SK-N-SH (cell line): ENCODE measurements around the gene GCNT2. TPM values are rescaled to one million over a fixed set of nuclear protein-coding genes. Genes with fewer than 3 reads are reported as not detected.

Source experiments
- CTCF ChIA-PET: fragments of 300-600, 350-600 bp; formaldehyde crosslinking; extraction: SDS; loops from one replicate; lab custom pipeline; 2021; lab: Yijun Ruan, JAX
- POLR2A ChIA-PET: fragments of 350-600 bp; sonication (Branson Sonifier 250); formaldehyde crosslinking; extraction: SDS; loops from one replicate; lab custom pipeline; 2020; ENCODE audit warnings: antibody characterized with exemption, inconsistent platforms; lab: Yijun Ruan, JAX
- DNase-seq: peaks from one replicate; pipeline ENCODE4 v3.0.0; 2012
- H2AFZ ChIP-seq: fragments of 200-600 bp; sonication (generic); 2 replicates; pipeline ENCODE4 v1.8.1; 2016; ENCODE audit warnings: antibody characterized with exemption, mild to moderate bottlenecking, low read depth
- H3F3A ChIP-seq: fragments of 200-600 bp; sonication (generic); replicated peaks from 2 replicates; pipeline ENCODE3; 2016; ENCODE audit warnings: antibody characterized with exemption, mild to moderate bottlenecking; ENCODE audit not compliant: insufficient read depth
- H3K27ac ChIP-seq, 2 experiments: fragments of 200-500 bp in 1 of 2; fragments of 200-600 bp in 1 of 2; sonication (Bioruptor generic) in 1 of 2; sonication (generic), shearing (Covaris generic) in 1 of 2; 2 replicates each; pipeline versions ENCODE4 v1.5.1 to v1.6.1; 2014 to 2016; ENCODE audit warnings: low read depth in 2 of 2, inconsistent platforms in 1 of 2, low read length in 1 of 2, mild to moderate bottlenecking in 1 of 2, mixed read lengths in 1 of 2
- H3K27me3 ChIP-seq: fragments of 200-600 bp; sonication (generic), shearing (Covaris generic); 2 replicates; pipeline ENCODE4 v1.6.1; 2016; ENCODE audit warnings: mixed run types; ENCODE audit not compliant: insufficient read depth
- H3K36me3 ChIP-seq, 2 experiments: fragments of 200-500 bp in 1 of 2; fragments of 200-600 bp in 1 of 2; sonication (Bioruptor generic) in 1 of 2; sonication (generic) in 1 of 2; replicated peaks in 1 of 2; 2 replicates each; pipeline versions ENCODE3 to v1.5.1; 2014 to 2016; ENCODE audit warnings: low read length in 1 of 2, mild to moderate bottlenecking in 1 of 2; ENCODE audit not compliant: insufficient read depth in 2 of 2, control insufficient read depth in 1 of 2
- H3K4me1 ChIP-seq, 2 experiments: fragments of 200-500 bp in 1 of 2; fragments of 200-600 bp in 1 of 2; sonication (Bioruptor generic) in 1 of 2; sonication (generic), shearing (Covaris generic) in 1 of 2; 2 replicates each; pipeline versions ENCODE4 v1.5.1 to v1.6.1; 2014 to 2016; ENCODE audit warnings: low read depth in 1 of 2, low read length in 1 of 2, mixed run types in 1 of 2; ENCODE audit not compliant: insufficient read depth in 2 of 2, control insufficient read depth in 1 of 2
- H3K4me2 ChIP-seq: fragments of 200-600 bp; sonication (generic), shearing (Covaris generic); 2 replicates; pipeline ENCODE4 v1.6.1; 2017; ENCODE audit warnings: mixed run types
- H3K4me3 ChIP-seq, 2 experiments: fragments of 200-500 bp in 1 of 2; fragments of 200-600 bp in 1 of 2; sonication (Bioruptor generic) in 1 of 2; sonication (generic), shearing (Covaris generic) in 1 of 2; 2 replicates each; pipeline versions ENCODE4 v1.5.1 to v1.8.1; 2014 to 2016; ENCODE audit warnings: low read depth in 2 of 2, inconsistent platforms in 1 of 2, low read length in 1 of 2, mild to moderate bottlenecking in 1 of 2, mixed read lengths in 1 of 2, moderate library complexity in 1 of 2
- H3K79me2 ChIP-seq: fragments of 200-600 bp; sonication (generic); 2 replicates; pipeline ENCODE4 v1.8.1; 2017; ENCODE audit warnings: mild to moderate bottlenecking; ENCODE audit not compliant: insufficient read depth
- H3K9ac ChIP-seq: fragments of 200-600 bp; sonication (generic); 2 replicates; pipeline ENCODE4 v1.6.1; 2017; ENCODE audit warnings: mixed run types
- H3K9me2 ChIP-seq: fragments of 200-600 bp; sonication (generic); 2 replicates; pipeline ENCODE4 v1.6.1; 2017; ENCODE audit warnings: mixed run types
- H3K9me3 ChIP-seq: fragments of 200-600 bp; sonication (generic); 2 replicates; pipeline ENCODE4 v1.6.1; 2017; ENCODE audit warnings: mixed run types, mild to moderate bottlenecking, moderate library complexity
- H4K20me1 ChIP-seq: fragments of 200-600 bp; sonication (generic); 2 replicates; pipeline ENCODE4 v1.6.1; 2017; ENCODE audit warnings: mild to moderate bottlenecking, mixed run types; ENCODE audit not compliant: insufficient read depth
- CHD2 ChIP-seq: fragments of 150-350 bp; IDR thresholded peaks from 2 replicates; pipeline ENCODE4 v1.6.1; 2018; ENCODE audit warnings: low read length; ENCODE audit not compliant: partially characterized antibody
- ELF1 ChIP-seq: IDR thresholded peaks from 2 replicates; pipeline ENCODE4 v1.4.0; 2012
- EP300 ChIP-seq, 2 experiments: IDR thresholded peaks; 2 replicates each; pipeline versions ENCODE4 v1.4.0 to v1.6.1; 2012; ENCODE audit warnings: borderline replicate concordance in 1 of 2, low read depth in 1 of 2, low read length in 1 of 2
- EZH2phosphoT487 ChIP-seq: fragments of 200-600 bp; sonication (generic); IDR thresholded peaks from 2 replicates; pipeline ENCODE4 v1.6.1; 2017; ENCODE audit warnings: low read depth, mixed run types, mild to moderate bottlenecking, antibody characterized with exemption, moderate library complexity, borderline replicate concordance
- FOXJ3 ChIP-seq: sonication (generic); formaldehyde crosslinking; IDR thresholded peaks from 2 replicates; pipeline ENCODE4 v1.5.1; 2020; ENCODE audit warnings: mild to moderate bottlenecking, missing genetic modification reagents
- GABPA ChIP-seq: IDR thresholded peaks from 2 replicates; pipeline ENCODE4 v1.4.0; 2012; ENCODE audit warnings: low read depth, mild to moderate bottlenecking
- GATA2 ChIP-seq: sonication (generic); formaldehyde crosslinking; IDR thresholded peaks from 2 replicates; pipeline ENCODE4 v1.5.0; 2020; ENCODE audit warnings: mild to moderate bottlenecking, missing genetic modification reagents
- JUND ChIP-seq: IDR thresholded peaks from 2 replicates; pipeline ENCODE4 v1.4.0; 2012
- MXI1 ChIP-seq: IDR thresholded peaks from 2 replicates; pipeline ENCODE4 v1.6.1; 2012; ENCODE audit warnings: mild to moderate bottlenecking, low read depth, low read length, improper control_type of control experiment
- RCOR1 ChIP-seq: fragments of 150-350 bp; IDR thresholded peaks from 2 replicates; pipeline ENCODE4 v1.6.1; 2017; ENCODE audit warnings: antibody characterized with exemption, low read length
- SIN3A ChIP-seq: IDR thresholded peaks from 2 replicates; pipeline ENCODE4 v1.6.1; 2012; ENCODE audit warnings: low read depth, mild to moderate bottlenecking, low read length, moderate library complexity, borderline replicate concordance
- SMC3 ChIP-seq: IDR thresholded peaks from 2 replicates; pipeline ENCODE4 v1.6.1; 2012; ENCODE audit warnings: low read depth, low read length, improper control_type of control experiment
- YY1 ChIP-seq: IDR thresholded peaks from 2 replicates; pipeline ENCODE4 v1.4.0; 2012; ENCODE audit warnings: low read depth, mild to moderate bottlenecking
- WGBS: methylation state at CpG from one replicate; pipeline ENCODE4 v1.1.6; 2017; ENCODE audit warnings: low lambda C conversion rate; 5-methylcytosine and 5-hydroxymethylcytosine counted together
- polyA plus RNA-seq, 3 experiments: library from polyadenylated mRNA; depleted of rRNA; stranded (reverse); fragments of >200 nt; gene quantifications; 2 replicates each; pipeline ENCODE4 v1.2.3, GENCODE V29; 2012
- TF ChIP-seq, protein P1 (sequence below): fragments of 200-600 bp; sonication (generic); IDR thresholded peaks from 2 replicates; pipeline ENCODE4 v1.6.1; 2017; ENCODE audit warnings: antibody characterized with exemption, mild to moderate bottlenecking, moderate library complexity
- TF ChIP-seq, protein P2 (sequence below): IDR thresholded peaks from 2 replicates; pipeline ENCODE4 v1.4.0; 2012; ENCODE audit warnings: low read depth, borderline replicate concordance
- TF ChIP-seq, protein P3 (sequence below): IDR thresholded peaks from 2 replicates; pipeline ENCODE4 v1.6.1; 2012; ENCODE audit warnings: mild to moderate bottlenecking, low read depth, low read length, moderate library complexity
- TF ChIP-seq, protein P4 (sequence below): IDR thresholded peaks from 2 replicates; pipeline ENCODE4; 2012

Gene GCNT2
- polyA plus RNA-seq, 1 of the 3 experiments (the other 2 are of a cell fraction): 0.13 TPM

DNA sequence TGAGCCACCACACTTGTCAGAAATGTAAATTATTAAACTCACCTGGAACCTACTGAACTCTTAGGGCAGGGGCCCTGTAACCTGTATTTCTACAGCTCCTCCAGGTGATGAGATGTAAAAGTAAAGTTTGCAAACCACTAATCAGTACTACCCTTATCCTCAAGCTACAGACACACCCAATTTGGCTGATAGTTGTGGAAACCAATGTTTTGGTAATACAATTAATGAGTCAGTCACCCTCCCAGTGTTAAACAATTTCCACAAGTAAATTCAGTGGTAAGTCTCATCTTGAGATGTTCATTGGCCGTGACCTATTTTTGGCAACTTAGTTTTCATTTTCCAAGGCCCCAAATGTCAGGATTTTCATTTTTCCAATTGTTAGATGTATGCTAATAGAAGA lies 29.6 kb downstream of the GCNT2 start:
- Histone ChIP-seq H3K36me3 (no peaks in the 10 kb centered on the region), H3K4me2 (no peak overlapping the region), H3K27ac (no peak overlapping the region), H3F3A (no peaks in the 10 kb centered on the region), H3K9ac (no peak overlapping the region)
- DNase-seq: no peak
- WGBS: 45% methylated on average over 1 of the region's 1 CpG
- TF ChIP-seq MXI1 (no peak), SMC3 (no peak), CHD2 (no peak), EZH2phosphoT487 (no peak), JUND (no peak), RCOR1 (no peak), GABPA (no peak), FOXJ3 (CRISPR knock-in tag) (no peak), GATA2 (CRISPR knock-in tag) (no peak), ELF1 (no peak), EP300 (IDR thresholded peaks at IDR 0.05; ENCODE audit: borderline replicate concordance in 1 of 2, low read depth in 1 of 2, low read length in 1 of 2) (no peak), YY1 (no peak), SIN3A (no peak)
- TF ChIP-seq, protein P1, sequence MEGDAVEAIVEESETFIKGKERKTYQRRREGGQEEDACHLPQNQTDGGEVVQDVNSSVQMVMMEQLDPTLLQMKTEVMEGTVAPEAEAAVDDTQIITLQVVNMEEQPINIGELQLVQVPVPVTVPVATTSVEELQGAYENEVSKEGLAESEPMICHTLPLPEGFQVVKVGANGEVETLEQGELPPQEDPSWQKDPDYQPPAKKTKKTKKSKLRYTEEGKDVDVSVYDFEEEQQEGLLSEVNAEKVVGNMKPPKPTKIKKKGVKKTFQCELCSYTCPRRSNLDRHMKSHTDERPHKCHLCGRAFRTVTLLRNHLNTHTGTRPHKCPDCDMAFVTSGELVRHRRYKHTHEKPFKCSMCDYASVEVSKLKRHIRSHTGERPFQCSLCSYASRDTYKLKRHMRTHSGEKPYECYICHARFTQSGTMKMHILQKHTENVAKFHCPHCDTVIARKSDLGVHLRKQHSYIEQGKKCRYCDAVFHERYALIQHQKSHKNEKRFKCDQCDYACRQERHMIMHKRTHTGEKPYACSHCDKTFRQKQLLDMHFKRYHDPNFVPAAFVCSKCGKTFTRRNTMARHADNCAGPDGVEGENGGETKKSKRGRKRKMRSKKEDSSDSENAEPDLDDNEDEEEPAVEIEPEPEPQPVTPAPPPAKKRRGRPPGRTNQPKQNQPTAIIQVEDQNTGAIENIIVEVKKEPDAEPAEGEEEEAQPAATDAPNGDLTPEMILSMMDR: no peak
- TF ChIP-seq, protein P2, sequence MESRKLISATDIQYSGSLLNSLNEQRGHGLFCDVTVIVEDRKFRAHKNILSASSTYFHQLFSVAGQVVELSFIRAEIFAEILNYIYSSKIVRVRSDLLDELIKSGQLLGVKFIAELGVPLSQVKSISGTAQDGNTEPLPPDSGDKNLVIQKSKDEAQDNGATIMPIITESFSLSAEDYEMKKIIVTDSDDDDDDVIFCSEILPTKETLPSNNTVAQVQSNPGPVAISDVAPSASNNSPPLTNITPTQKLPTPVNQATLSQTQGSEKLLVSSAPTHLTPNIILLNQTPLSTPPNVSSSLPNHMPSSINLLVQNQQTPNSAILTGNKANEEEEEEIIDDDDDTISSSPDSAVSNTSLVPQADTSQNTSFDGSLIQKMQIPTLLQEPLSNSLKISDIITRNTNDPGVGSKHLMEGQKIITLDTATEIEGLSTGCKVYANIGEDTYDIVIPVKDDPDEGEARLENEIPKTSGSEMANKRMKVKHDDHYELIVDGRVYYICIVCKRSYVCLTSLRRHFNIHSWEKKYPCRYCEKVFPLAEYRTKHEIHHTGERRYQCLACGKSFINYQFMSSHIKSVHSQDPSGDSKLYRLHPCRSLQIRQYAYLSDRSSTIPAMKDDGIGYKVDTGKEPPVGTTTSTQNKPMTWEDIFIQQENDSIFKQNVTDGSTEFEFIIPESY: no peak
- TF ChIP-seq, protein P3, sequence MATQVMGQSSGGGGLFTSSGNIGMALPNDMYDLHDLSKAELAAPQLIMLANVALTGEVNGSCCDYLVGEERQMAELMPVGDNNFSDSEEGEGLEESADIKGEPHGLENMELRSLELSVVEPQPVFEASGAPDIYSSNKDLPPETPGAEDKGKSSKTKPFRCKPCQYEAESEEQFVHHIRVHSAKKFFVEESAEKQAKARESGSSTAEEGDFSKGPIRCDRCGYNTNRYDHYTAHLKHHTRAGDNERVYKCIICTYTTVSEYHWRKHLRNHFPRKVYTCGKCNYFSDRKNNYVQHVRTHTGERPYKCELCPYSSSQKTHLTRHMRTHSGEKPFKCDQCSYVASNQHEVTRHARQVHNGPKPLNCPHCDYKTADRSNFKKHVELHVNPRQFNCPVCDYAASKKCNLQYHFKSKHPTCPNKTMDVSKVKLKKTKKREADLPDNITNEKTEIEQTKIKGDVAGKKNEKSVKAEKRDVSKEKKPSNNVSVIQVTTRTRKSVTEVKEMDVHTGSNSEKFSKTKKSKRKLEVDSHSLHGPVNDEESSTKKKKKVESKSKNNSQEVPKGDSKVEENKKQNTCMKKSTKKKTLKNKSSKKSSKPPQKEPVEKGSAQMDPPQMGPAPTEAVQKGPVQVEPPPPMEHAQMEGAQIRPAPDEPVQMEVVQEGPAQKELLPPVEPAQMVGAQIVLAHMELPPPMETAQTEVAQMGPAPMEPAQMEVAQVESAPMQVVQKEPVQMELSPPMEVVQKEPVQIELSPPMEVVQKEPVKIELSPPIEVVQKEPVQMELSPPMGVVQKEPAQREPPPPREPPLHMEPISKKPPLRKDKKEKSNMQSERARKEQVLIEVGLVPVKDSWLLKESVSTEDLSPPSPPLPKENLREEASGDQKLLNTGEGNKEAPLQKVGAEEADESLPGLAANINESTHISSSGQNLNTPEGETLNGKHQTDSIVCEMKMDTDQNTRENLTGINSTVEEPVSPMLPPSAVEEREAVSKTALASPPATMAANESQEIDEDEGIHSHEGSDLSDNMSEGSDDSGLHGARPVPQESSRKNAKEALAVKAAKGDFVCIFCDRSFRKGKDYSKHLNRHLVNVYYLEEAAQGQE: no peak
- TF ChIP-seq, protein P4, sequence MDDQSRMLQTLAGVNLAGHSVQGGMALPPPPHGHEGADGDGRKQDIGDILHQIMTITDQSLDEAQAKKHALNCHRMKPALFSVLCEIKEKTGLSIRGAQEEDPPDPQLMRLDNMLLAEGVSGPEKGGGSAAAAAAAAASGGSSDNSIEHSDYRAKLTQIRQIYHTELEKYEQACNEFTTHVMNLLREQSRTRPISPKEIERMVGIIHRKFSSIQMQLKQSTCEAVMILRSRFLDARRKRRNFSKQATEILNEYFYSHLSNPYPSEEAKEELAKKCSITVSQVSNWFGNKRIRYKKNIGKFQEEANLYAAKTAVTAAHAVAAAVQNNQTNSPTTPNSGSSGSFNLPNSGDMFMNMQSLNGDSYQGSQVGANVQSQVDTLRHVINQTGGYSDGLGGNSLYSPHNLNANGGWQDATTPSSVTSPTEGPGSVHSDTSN: no peak
- TF ChIP-seq, all 33 proteins: peak for 0
- Histone ChIP-seq H3K9me2 (no peaks in the 10 kb centered on the region), H2AFZ (no peak overlapping the region), H3K9me3 (no peaks in the 10 kb centered on the region), H3K4me1 (peaks cover 0 to 5% of the 10 kb centered on the region in 2 experiments; a peak in 1 of 4 replicates), H3K79me2 (no peaks in the 10 kb centered on the region), H3K27me3 (no peaks in the 10 kb centered on the region), H3K4me3 (no peak overlapping the region), H4K20me1 (no peaks in the 10 kb centered on the region)
- CTCF ChIA-PET: interaction anchor here (0.6 kb wide), 1 partner anchor 228 kb away, joined by 5 read pairs; no protein-coding TSS in a partner anchor
- POLR2A ChIA-PET: no interaction called here
